HCT116 (cell line): Measurements from ENCODE around the gene FFAR3. TPM values are rescaled to one million over a fixed set of nuclear protein-coding genes. Genes with fewer than 3 reads are reported as not detected.

Experiments used
- ATAC-seq: fragments of 200-7000 bp; cut with Tn5 transposase; 2 replicates; pipeline ENCODE4 v1.9.1; 2020; ENCODE audit warnings: mild to moderate bottlenecking, moderate library complexity
- BruUV-seq: library from RNA; stranded (reverse); fragments of 400-500 nt; replicated peaks from 2 replicates; lab custom pipeline; 2021; lab: Mats Ljungman, UMichigan
- CTCF ChIA-PET: fragments of 300-600 bp; sonication (Branson Sonifier 250); formaldehyde crosslinking; loops from one replicate; lab custom pipeline; 2021; ENCODE audit warnings: antibody characterized with exemption; lab: Charles Lee
- POLR2A ChIA-PET: fragments of 300-600, 350-600 bp; sonication (Branson Sonifier 250); formaldehyde crosslinking; loops from one replicate; lab custom pipeline; 2021; ENCODE audit warnings: antibody characterized with exemption; lab: Charles Lee
- RAD21 ChIA-PET, 2 experiments: fragments of 300-600 bp; sonication (Branson Sonifier 250); formaldehyde crosslinking; loops; one replicate each; lab custom pipeline; 2023; ENCODE audit warnings: low total read pairs in 2 of 2; ENCODE audit not compliant: uncharacterized antibody in 2 of 2, unreplicated experiment in 2 of 2, low non-redundant PET in 1 of 2; lab: Charles Lee
- DNase-seq: peaks from one replicate; pipeline ENCODE4 v3.0.0-alpha.2; 2010; ENCODE audit warnings: low read depth, low spot score
- H2AFZ ChIP-seq: fragments of 200-600 bp; shearing (Covaris generic), sonication (generic); 2 replicates; pipeline ENCODE4 v1.6.1; 2017; ENCODE audit warnings: low read depth, mixed run types, mixed read lengths, antibody characterized with exemption, low read length; ENCODE audit not compliant: poor library complexity, severe bottlenecking
- H3K27ac ChIP-seq: 2 replicates; pipeline ENCODE4 v1.5.1; 2012; ENCODE audit warnings: low read depth, low read length
- H3K27me3 ChIP-seq: fragments of 200-600 bp; sonication (generic); 2 replicates; pipeline ENCODE4 v1.6.1; 2016; ENCODE audit warnings: mixed run types, low read length, mixed read lengths; ENCODE audit not compliant: insufficient read depth
- H3K36me3 ChIP-seq, 2 experiments: fragments of 200-500 bp in 1 of 2; fragments of 200-600 bp in 1 of 2; sonication (Bioruptor generic) in 1 of 2; sonication (generic) in 1 of 2; 2 replicates each; pipeline versions ENCODE4 v1.5.1 to v1.6.1; 2014 to 2016; ENCODE audit warnings: low read length in 2 of 2, inconsistent platforms in 1 of 2, mixed read lengths in 1 of 2, mixed run types in 1 of 2; ENCODE audit not compliant: insufficient read depth in 2 of 2, control insufficient read depth in 1 of 2
- H3K4me1 ChIP-seq, 2 experiments: fragments of 200-600 bp in 1 of 2; sonication (generic) in 1 of 2; 2 replicates each; pipeline versions ENCODE4 v1.5.1 to v1.6.1; 2012 to 2017; ENCODE audit warnings: low read length in 2 of 2, inconsistent platforms in 1 of 2, mild to moderate bottlenecking in 1 of 2, mixed read lengths in 1 of 2, mixed run types in 1 of 2, moderate library complexity in 1 of 2; ENCODE audit not compliant: insufficient read depth in 2 of 2, control insufficient read depth in 1 of 2
- H3K4me2 ChIP-seq: fragments of 200-600 bp; sonication (generic); 2 replicates; pipeline ENCODE4 v1.6.1; 2017; ENCODE audit warnings: mixed run types, low read length, mixed read lengths
- H3K4me3 ChIP-seq, 2 experiments: fragments of 200-600 bp in 1 of 2; sonication (generic) in 1 of 2; replicated peaks in 1 of 2; 2 replicates each; pipeline ENCODE4 v1.5.1; 2011 to 2016; ENCODE audit warnings: low read length in 2 of 2, control low read depth in 1 of 2, low read depth in 1 of 2, mild to moderate bottlenecking in 1 of 2, mixed read lengths in 1 of 2, mixed run types in 1 of 2
- H3K79me2 ChIP-seq: fragments of 200-600 bp; sonication (generic); 2 replicates; pipeline ENCODE4 v1.6.1; 2017; ENCODE audit warnings: mild to moderate bottlenecking, mixed run types, low read length, moderate library complexity, mixed read lengths; ENCODE audit not compliant: insufficient read depth
- H3K9ac ChIP-seq: fragments of 200-600 bp; sonication (generic); 2 replicates; pipeline ENCODE4 v1.6.1; 2016; ENCODE audit warnings: low read length, mixed read lengths
- H3K9me2 ChIP-seq: fragments of 200-600 bp; sonication (generic), shearing (Covaris generic); 2 replicates; pipeline ENCODE4 v1.6.1; 2017; ENCODE audit warnings: mixed run types, mild to moderate bottlenecking, moderate library complexity; ENCODE audit not compliant: insufficient read depth
- H3K9me3 ChIP-seq, 2 experiments: fragments of 200-500 bp in 1 of 2; fragments of 200-600 bp in 1 of 2; sonication (Bioruptor generic) in 1 of 2; sonication (generic) in 1 of 2; 2 replicates each; pipeline ENCODE4 v1.6.1; 2014 to 2017; ENCODE audit warnings: low read length in 2 of 2, mixed read lengths in 2 of 2, inconsistent platforms in 1 of 2, low read depth in 1 of 2, mild to moderate bottlenecking in 1 of 2, mixed run types in 1 of 2, moderate library complexity in 1 of 2; ENCODE audit not compliant: control insufficient read depth in 1 of 2, insufficient read depth in 1 of 2
- H4K20me1 ChIP-seq: fragments of 200-600 bp; sonication (generic), shearing (Covaris generic); 2 replicates; pipeline ENCODE4 v1.6.1; 2017; ENCODE audit warnings: mixed run types, mild to moderate bottlenecking, moderate library complexity; ENCODE audit not compliant: insufficient read depth
- CBX3 ChIP-seq: IDR thresholded peaks from 2 replicates; pipeline ENCODE4 v1.6.1; 2012; ENCODE audit warnings: low read depth
- CEBPB ChIP-seq: IDR thresholded peaks from 2 replicates; pipeline ENCODE4 v1.6.1; 2012; ENCODE audit warnings: low read depth
- EGR1 ChIP-seq: IDR thresholded peaks from 2 replicates; pipeline ENCODE4 v1.6.1; 2012; ENCODE audit warnings: low read depth
- ELF1 ChIP-seq: IDR thresholded peaks from 2 replicates; pipeline ENCODE4 v1.6.1; 2012; ENCODE audit warnings: low read depth, borderline replicate concordance
- EZH2 ChIP-seq: fragments of 200-600 bp; sonication (generic); IDR thresholded peaks from 2 replicates; pipeline ENCODE4 v1.6.1; 2017; ENCODE audit warnings: antibody characterized with exemption, mixed run types
- FOSL1 ChIP-seq: IDR thresholded peaks from 2 replicates; pipeline ENCODE4 v1.6.1; 2012; ENCODE audit warnings: low read depth
- POLR2A ChIP-seq: IDR thresholded peaks from 2 replicates; pipeline ENCODE4 v1.7.0; 2011; ENCODE audit warnings: borderline replicate concordance; ENCODE audit not compliant: insufficient read depth, insufficient read length; ENCODE audit errors: extremely low read depth
- POLR2AphosphoS5 ChIP-seq: IDR thresholded peaks from 2 replicates; pipeline ENCODE4 v1.6.1; 2011; ENCODE audit warnings: mild to moderate bottlenecking, low read depth, low read length, moderate library complexity
- SIN3A ChIP-seq: IDR thresholded peaks from 2 replicates; pipeline ENCODE4 v1.6.1; 2012; ENCODE audit warnings: low read depth
- SP1 ChIP-seq: IDR thresholded peaks from 2 replicates; pipeline ENCODE4 v1.6.1; 2012; ENCODE audit warnings: low read depth
- TCF7L2 ChIP-seq: IDR thresholded peaks from 2 replicates; pipeline ENCODE4 v1.7.0; 2011; ENCODE audit warnings: borderline replicate concordance, inconsistent platforms; ENCODE audit not compliant: insufficient read depth, insufficient read length; ENCODE audit errors: extremely low read depth
- YY1 ChIP-seq: IDR thresholded peaks from 2 replicates; pipeline ENCODE4 v1.6.1; 2011; ENCODE audit warnings: low read length, low read depth, moderate library complexity, mild to moderate bottlenecking; ENCODE audit not compliant: insufficient replicate concordance; ENCODE audit errors: extremely low read depth
- ZFX ChIP-seq: fragments of 450-650 bp; IDR thresholded peaks from 2 replicates; pipeline ENCODE4 v1.6.1; 2017
- ZNF274 ChIP-seq: fragments of 200-500 bp; sonication (Bioruptor generic); IDR thresholded peaks from 2 replicates; pipeline ENCODE4 v1.6.1; 2014; ENCODE audit warnings: mild to moderate bottlenecking, low read depth, low read length, inconsistent platforms
- intact Hi-C: fragments of 100-400 bp; cut with micrococcal nuclease; formaldehyde crosslinking; loops from 2 replicates; pipeline ENCODE4 v1.10.0; 2022
- total RNA-seq: library from RNA; stranded (reverse); gene quantifications from one replicate; pipeline ENCODE4 v1.2.1, GENCODE V29; 2021; ENCODE audit not compliant: unreplicated experiment
- TF ChIP-seq, protein P1 (sequence below), 3 experiments: fragments of 200-600 bp in 1 of 3; sonication (generic) in 1 of 3; IDR thresholded peaks in 2 of 3; conservative IDR thresholded peaks in 1 of 3; 2 replicates each; pipeline ENCODE4 v1.5.1; 2012 to 2017; ENCODE audit warnings: low read depth in 2 of 3, low read length in 2 of 3, antibody characterized with exemption in 1 of 3, borderline replicate concordance in 1 of 3, control low read depth in 1 of 3, mild to moderate bottlenecking in 1 of 3, mixed read lengths in 1 of 3, mixed run types in 1 of 3, moderate library complexity in 1 of 3; ENCODE audit not compliant: insufficient read depth in 1 of 3
- TF ChIP-seq, protein P2 (sequence below): IDR thresholded peaks from 2 replicates; pipeline ENCODE4 v1.6.1; 2012

FFAR3 gene
- total RNA-seq, 1 experiment from 2014 or later: not detected

DNA sequence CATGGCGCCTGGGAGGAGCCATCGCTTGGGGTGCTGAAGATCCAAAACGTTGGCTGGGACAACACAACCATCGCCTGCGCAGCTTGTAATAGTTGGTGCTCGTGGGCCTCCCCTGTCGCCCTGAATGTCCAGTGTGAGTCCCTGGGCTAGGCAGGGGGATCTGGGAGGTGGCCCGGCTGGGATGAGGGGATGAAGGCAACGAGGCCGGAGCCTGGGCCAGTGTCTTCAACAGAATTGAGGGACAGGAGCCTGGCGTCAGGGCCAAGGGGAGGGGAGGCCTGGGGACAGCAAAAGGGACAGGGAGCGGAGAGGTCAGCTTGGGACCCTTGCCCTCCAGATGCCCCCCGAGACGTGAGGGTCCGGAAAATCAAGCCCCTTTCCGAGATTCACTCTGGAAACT is 17.3 kb upstream of the FFAR3 start:
- no peak overlapping the region for H3K4me3 ChIP-seq
- H2AFZ ChIP-seq: no peak overlapping the region
- no peaks in the 10 kb centered on the region for H4K20me1 ChIP-seq
- TF ChIP-seq, protein P1, sequence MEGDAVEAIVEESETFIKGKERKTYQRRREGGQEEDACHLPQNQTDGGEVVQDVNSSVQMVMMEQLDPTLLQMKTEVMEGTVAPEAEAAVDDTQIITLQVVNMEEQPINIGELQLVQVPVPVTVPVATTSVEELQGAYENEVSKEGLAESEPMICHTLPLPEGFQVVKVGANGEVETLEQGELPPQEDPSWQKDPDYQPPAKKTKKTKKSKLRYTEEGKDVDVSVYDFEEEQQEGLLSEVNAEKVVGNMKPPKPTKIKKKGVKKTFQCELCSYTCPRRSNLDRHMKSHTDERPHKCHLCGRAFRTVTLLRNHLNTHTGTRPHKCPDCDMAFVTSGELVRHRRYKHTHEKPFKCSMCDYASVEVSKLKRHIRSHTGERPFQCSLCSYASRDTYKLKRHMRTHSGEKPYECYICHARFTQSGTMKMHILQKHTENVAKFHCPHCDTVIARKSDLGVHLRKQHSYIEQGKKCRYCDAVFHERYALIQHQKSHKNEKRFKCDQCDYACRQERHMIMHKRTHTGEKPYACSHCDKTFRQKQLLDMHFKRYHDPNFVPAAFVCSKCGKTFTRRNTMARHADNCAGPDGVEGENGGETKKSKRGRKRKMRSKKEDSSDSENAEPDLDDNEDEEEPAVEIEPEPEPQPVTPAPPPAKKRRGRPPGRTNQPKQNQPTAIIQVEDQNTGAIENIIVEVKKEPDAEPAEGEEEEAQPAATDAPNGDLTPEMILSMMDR (IDR thresholded peaks at IDR 0.05 in 2 of 3, conservative IDR thresholded peaks at IDR 0.05 in 1 of 3; ENCODE audit: borderline replicate concordance in 1 of 3, insufficient read depth in 1 of 3, low read depth in 2 of 3, low read length in 2 of 3): no peak
- TF ChIP-seq ELF1: no peak
- TF ChIP-seq SIN3A: no peak
- no peak for TF ChIP-seq CEBPB
- TF ChIP-seq SP1: no peak
- TF ChIP-seq EZH2: no peak
- TF ChIP-seq POLR2AphosphoS5: no peak
- no peak for TF ChIP-seq YY1
- TF ChIP-seq ZNF274: no peak
- TF ChIP-seq FOSL1: no peak
- no peak for TF ChIP-seq CBX3
- TF ChIP-seq, protein P2, sequence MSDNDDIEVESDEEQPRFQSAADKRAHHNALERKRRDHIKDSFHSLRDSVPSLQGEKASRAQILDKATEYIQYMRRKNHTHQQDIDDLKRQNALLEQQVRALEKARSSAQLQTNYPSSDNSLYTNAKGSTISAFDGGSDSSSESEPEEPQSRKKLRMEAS: no peak
- no peak for TF ChIP-seq TCF7L2
- no peak for TF ChIP-seq POLR2A
- no peak for TF ChIP-seq ZFX
- no peak for TF ChIP-seq EGR1
- intact Hi-C loops: no loop called here
- no peaks in the 10 kb centered on the region for H3K4me1 ChIP-seq
- H3K27me3 ChIP-seq: no peaks in the 10 kb centered on the region
- no peak for DNase-seq
- H3K9ac ChIP-seq: no peak overlapping the region
- no peaks in the 10 kb centered on the region for H3K9me2 ChIP-seq
- no peak for ATAC-seq
- RAD21 ChIA-PET: no interaction called here
- no peaks in the 10 kb centered on the region for H3K9me3 ChIP-seq
- no TSS peak for BruUV-seq
- POLR2A ChIA-PET: no interaction called here
- CTCF ChIA-PET: no interaction called here
- no peak overlapping the region for H3K27ac ChIP-seq
- no peaks in the 10 kb centered on the region for H3K36me3 ChIP-seq
- no peaks in the 10 kb centered on the region for H3K79me2 ChIP-seq
- H3K4me2 ChIP-seq: no peak overlapping the region
